Duodenal mucosa (tissue), 2 donors: Measurements from ENCODE around the gene TSPAN8.
"Not testable (repeated sequence)": the region's sequence is repeated elsewhere in the genome, so short reads cannot be mapped to it uniquely, and the experiment has no call there.

Experiments used
- H3K27ac ChIP-seq: one replicate; pipeline ENCODE4 v1.7.0; 2013; ENCODE audit warnings: low read depth, low read length
- H3K27me3 ChIP-seq, 2 donors: one replicate each; pipeline ENCODE4 v1.7.0; 2013; ENCODE audit warnings: low read length in 2 of 2, control low read depth in 1 of 2; ENCODE audit not compliant: insufficient read depth in 2 of 2, control insufficient read depth in 1 of 2
- H3K36me3 ChIP-seq, 2 donors: one replicate each; pipeline ENCODE4 v1.7.0; 2013; ENCODE audit warnings: low read length in 2 of 2, control low read depth in 1 of 2; ENCODE audit not compliant: insufficient read depth in 2 of 2, control insufficient read depth in 1 of 2
- H3K4me1 ChIP-seq, 2 donors: one replicate each; pipeline ENCODE4 v1.7.0; 2013; ENCODE audit warnings: low read length in 2 of 2, control low read depth in 1 of 2; ENCODE audit not compliant: insufficient read depth in 2 of 2, control insufficient read depth in 1 of 2
- H3K4me3 ChIP-seq, 2 donors: one replicate each; pipeline ENCODE4 v1.7.0; 2013; ENCODE audit warnings: low read length in 2 of 2, low read depth in 1 of 2
- H3K9ac ChIP-seq, 2 donors: one replicate each; pipeline ENCODE4 v1.7.0; 2013; ENCODE audit warnings: low read length in 2 of 2, low read depth in 1 of 2
- H3K9me3 ChIP-seq, 2 donors: one replicate each; pipeline ENCODE4 v1.7.0; 2013; ENCODE audit warnings: low read length in 2 of 2, control low read depth in 1 of 2; ENCODE audit not compliant: control insufficient read depth in 1 of 2

The TSPAN8 gene

DNA sequence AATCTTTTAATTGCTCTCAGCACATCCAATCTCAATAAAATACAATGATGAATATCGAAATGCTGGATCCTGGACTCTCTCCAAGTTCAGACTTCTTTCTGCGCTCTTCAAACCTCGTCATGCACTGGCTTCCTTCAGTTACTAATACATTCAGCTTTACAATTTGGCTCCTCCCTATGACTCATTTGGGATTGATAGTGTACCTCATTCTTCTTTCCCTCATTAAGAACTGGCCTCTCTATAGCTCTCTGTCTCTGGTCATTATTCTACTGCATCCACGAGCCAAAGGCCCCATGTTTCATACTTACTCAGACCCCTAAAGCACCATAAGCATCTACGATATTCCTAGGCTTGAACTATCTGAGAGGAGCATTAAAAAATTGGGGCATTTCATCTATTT lies 4.9 kb downstream of the TSPAN8 start:
- Histone ChIP-seq H3K27me3 (no peaks in the 10 kb centered on the region), H3K9ac (peak overlapping the region in 1 of 2 donors; percentile 26), H3K4me1 (peaks cover 0 to 14% of the 10 kb centered on the region in 2 donors), H3K27ac (no peak overlapping the region), H3K36me3 (peaks cover 0 to 4% of the 10 kb centered on the region in 2 donors), H3K4me3 (peak overlapping the region; percentile 29 to 57), H3K9me3 (no peaks in the 10 kb centered on the region)

DNA sequence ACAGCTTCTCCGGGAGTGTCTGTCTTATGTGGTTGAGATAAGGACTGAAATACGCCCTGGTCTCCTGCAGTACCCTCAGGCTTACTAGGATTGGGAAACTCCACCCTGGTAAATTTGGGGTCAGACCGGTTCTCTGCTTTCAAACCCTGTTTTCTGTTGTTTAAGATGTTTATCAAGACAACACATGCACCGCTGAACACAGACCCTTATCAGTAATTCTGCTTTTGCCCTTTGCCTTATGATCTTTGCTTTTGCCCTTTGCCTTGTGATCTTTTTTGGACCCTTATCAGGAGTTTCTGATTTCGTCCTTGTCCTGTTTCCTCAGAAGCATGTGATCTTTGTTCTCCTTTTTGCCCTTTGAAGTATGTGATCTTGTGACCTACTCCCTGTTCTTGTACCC lies 7.8 kb downstream of the TSPAN8 start:
- not testable (repeated sequence) for H3K9me3 ChIP-seq, H3K36me3 ChIP-seq, H3K9ac ChIP-seq, H3K27ac ChIP-seq, H3K27me3 ChIP-seq, H3K4me3 ChIP-seq
- H3K4me1 ChIP-seq = peaks cover 2 to 26% of the 10 kb centered on the region in 2 donors

- Histone ChIP-seq H3K9ac (no peak overlapping the region), H3K27ac (no peak overlapping the region), H3K9me3 (no peaks in the 10 kb centered on the region), H3K4me3 (no peak overlapping the region), H3K4me1 (peaks cover 8 to 47% of the 10 kb centered on the region in 2 donors), H3K36me3 (peaks cover 4 to 9% of the 10 kb centered on the region in 2 donors), H3K27me3 (no peaks in the 10 kb centered on the region)
These were observed 13.1 kb downstream of the TSPAN8 start for GRCh38 chr12:71144682-71145081.

DNA sequence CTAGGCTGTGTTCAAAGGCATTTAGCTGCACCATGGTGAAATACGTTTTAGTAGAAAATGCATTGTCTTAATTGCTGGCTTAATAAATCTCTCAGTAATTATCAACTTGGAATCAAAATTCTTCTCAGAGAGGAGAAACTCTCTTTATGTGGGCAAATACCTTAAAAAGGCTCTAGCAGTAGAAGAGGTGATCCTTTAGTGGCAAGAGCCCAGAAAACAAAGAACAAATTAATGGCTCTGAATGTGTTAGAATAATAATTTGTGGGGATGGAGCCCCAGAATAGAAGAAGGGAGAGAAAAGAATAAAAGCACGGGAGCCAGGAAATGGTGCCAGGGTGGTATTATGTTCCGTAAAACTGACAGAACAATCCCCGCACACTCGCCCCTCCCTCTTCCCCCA lies 14.8 kb downstream of the TSPAN8 start:
- H3K4me1 ChIP-seq = peaks cover 13 to 59% of the 10 kb centered on the region in 2 donors
- H3K9ac ChIP-seq = no peak overlapping the region
- no peaks in the 10 kb centered on the region for H3K9me3 ChIP-seq
- peaks cover 7 to 9% of the 10 kb centered on the region in 2 donors for H3K36me3 ChIP-seq
- H3K27ac ChIP-seq = no peak overlapping the region
- no peaks in the 10 kb centered on the region for H3K27me3 ChIP-seq
- H3K4me3 ChIP-seq = no peak overlapping the region

DNA sequence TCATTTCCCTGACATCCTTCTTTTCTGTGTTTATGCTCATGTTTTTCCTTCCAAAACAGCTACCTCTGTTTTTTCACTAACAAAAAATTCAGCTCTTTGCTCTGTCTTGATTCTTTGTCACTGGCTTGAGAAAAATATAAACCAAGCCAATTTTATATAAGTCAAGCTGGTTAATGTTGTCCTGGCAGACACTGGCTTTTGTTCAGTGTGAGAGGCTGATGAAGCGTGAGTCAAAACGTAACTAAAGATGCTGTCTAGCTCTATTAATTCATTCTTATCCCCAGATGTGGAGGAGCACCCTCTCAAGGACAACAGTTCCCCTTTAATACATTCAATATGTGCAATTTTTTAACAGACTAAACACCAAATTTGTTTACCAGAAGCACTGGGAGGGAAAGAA lies 15.8 kb downstream of the TSPAN8 start:
- no peak overlapping the region for H3K27ac ChIP-seq
- H3K36me3 ChIP-seq = peaks cover 9 to 11% of the 10 kb centered on the region in 2 donors
- no peaks in the 10 kb centered on the region for H3K27me3 ChIP-seq

DNA sequence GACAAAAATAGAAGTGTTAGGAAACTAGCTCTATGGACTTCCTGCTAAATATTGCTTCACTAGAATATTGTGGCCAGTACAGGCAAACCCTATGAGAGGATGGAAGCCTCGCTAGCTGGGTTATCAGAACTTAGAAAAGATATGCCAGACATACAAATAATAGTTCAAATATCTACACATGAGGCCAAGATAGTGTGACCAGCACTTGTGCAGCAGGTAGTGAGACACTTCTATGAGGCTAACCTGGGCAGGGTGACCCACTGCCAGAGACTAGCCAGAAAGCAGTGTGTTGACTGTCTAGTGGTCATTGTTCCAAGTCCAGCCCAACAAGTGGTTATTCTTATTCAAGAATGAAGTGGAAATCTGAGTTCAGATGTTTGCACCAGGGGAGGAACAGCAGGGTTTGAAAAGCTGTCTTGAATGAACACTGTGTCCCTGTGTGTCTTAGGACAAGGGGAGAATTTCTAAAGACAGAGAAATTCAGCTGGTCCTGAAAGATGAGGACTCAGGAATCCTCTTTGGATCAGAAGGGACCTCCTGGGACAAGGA lies 16.3 kb downstream of the TSPAN8 start:
- no peaks in the 10 kb centered on the region for H3K27me3 ChIP-seq
- peaks cover 13 to 55% of the 10 kb centered on the region in 2 donors for H3K4me1 ChIP-seq
- H3K4me3 ChIP-seq = no peak overlapping the region
- H3K27ac ChIP-seq = no peak overlapping the region
- no peak overlapping the region for H3K9ac ChIP-seq
- H3K9me3 ChIP-seq = no peaks in the 10 kb centered on the region
- peaks cover 14 to 16% of the 10 kb centered on the region in 2 donors for H3K36me3 ChIP-seq

More for the DNA sequence above, 15.8 kb downstream of the TSPAN8 start:
- peaks cover 13 to 60% of the 10 kb centered on the region in 2 donors for H3K4me1 ChIP-seq
- no peak overlapping the region for H3K9ac ChIP-seq
- no peaks in the 10 kb centered on the region for H3K9me3 ChIP-seq
- H3K4me3 ChIP-seq = no peak overlapping the region

- Histone ChIP-seq H3K27me3 (no peaks in the 10 kb centered on the region), H3K4me1 (peaks cover 10 to 54% of the 10 kb centered on the region in 2 donors), H3K27ac (no peak overlapping the region), H3K36me3 (peaks cover 16 to 18% of the 10 kb centered on the region in 2 donors), H3K4me3 (peak overlapping the region; percentile 2 to 48), H3K9ac (no peak overlapping the region), H3K9me3 (no peaks in the 10 kb centered on the region)
These were observed 18.6 kb downstream of the TSPAN8 start for GRCh38 chr12:71139153-71139735.

DNA sequence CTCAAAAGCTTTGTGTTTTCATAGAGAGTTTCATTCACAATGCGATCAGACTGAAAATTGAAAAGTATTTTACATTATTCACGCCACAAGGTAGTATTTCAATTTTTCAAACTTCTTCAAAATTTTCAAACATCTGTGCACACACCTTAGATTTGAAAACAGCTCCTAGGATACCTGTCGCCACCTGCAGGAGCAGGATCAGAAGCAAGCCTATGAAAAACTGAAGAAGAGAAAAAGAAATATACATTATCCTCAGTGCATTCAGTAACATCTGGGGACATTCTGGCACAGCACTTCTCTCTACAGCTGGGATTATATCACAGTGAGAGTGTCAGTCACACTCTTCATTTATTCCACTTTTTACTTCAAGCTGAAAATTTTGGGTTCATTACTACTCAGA lies 19.8 kb downstream of the TSPAN8 start:
- no peak overlapping the region for H3K27ac ChIP-seq
- H3K27me3 ChIP-seq = no peaks in the 10 kb centered on the region
- peaks cover 10 to 65% of the 10 kb centered on the region in 2 donors for H3K4me1 ChIP-seq
- peaks cover 15 to 18% of the 10 kb centered on the region in 2 donors for H3K36me3 ChIP-seq
- no peak overlapping the region for H3K4me3 ChIP-seq
- H3K9me3 ChIP-seq = no peaks in the 10 kb centered on the region
- H3K9ac ChIP-seq = no peak overlapping the region

DNA sequence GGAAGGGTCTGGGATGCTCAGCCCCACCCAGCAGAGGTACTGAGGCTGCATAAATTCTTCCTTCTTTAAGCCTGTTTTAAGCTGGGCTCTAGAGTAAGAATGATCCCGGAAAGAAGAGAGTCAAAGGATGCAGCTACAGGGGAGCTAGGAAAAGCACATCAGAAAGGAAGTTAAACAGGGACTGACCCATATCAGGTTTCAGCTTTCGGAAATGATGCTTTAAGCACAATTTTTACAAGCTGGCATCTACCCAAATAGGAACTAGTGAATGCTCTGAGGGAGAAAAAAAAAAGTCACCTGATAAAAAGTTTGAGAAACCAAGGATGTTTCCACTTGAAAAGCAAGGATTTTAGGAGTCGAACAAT lies 22.0 kb downstream of the TSPAN8 start:
- Histone ChIP-seq H3K36me3 (peaks cover 14 to 17% of the 10 kb centered on the region in 2 donors), H3K27me3 (no peaks in the 10 kb centered on the region), H3K9me3 (no peaks in the 10 kb centered on the region), H3K4me1 (peaks cover 7 to 61% of the 10 kb centered on the region in 2 donors), H3K27ac (no peak overlapping the region), H3K9ac (no peak overlapping the region), H3K4me3 (no peak overlapping the region)

DNA sequence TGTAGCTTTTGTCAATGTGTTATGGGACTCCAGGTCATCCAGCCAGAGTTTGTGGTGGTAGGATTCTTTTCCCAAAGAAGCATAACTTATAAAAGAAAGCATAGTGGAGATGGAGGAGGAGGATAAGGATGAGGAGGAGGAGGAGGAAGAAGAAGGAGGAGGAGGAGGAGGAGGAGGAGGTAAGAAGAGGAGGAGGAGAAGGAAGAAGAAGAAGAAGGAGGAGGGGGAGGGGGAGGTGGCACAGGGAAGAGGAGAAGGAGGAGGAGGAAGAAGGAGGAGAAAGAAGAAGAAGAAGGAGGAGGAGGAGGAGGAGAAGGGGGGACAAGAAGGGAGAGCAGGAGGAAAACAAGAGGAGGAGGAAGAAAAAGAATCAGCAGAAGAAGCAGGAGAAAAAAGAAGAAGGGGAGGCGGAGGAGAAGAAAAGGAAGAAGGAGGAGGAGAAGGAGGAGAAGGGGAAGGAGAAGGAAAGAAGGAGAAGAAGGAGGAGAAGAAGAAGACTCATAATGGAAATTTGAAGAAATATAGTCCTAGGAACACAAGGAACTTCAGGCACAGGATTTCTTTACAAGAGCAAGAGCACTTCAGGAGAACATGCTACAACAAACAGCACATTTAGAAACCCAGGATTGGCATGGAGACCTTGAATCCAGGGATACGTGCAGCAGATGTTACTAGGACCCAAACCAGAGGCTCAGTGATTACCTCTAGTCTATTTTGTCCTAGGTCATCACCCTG lies 22.6 kb downstream of the TSPAN8 start:
- Histone ChIP-seq H3K4me1 (peaks cover 12 to 61% of the 10 kb centered on the region in 2 donors), H3K9ac (no peak overlapping the region), H3K36me3 (peaks cover 14 to 17% of the 10 kb centered on the region in 2 donors), H3K27ac (no peak overlapping the region), H3K4me3 (no peak overlapping the region), H3K9me3 (no peaks in the 10 kb centered on the region), H3K27me3 (no peaks in the 10 kb centered on the region)
